Measurements from ENCODE around the gene TMEM154. TPM values are rescaled to one million over a fixed set of nuclear protein-coding genes. Genes with fewer than 3 reads are reported as not detected.

The TMEM154 gene
- 0.83 and 2.8 TPM in 2 replicates for total RNA-seq

GRCh38 chr4:152679414-152680281 is at the start of gene TMEM154:
Gene TMEM154 (minus strand): TSS chr4:152679997. CDS start chr4:152679933, 64 bp downstream.

Other genes with a start within 250 kb of the TMEM154 start
- gene FBXW7, start 143.9 kb downstream of the TMEM154 start, total RNA-seq: 59.5 and 67.2 TPM in 2 replicates
- 0.17 and 0.29 TPM in 2 replicates for gene TIGD4, start 99.7 kb upstream of the TMEM154 start, total RNA-seq
- 43.8 and 61.2 TPM in 2 replicates for gene ARFIP1, start 100.0 kb upstream of the TMEM154 start, total RNA-seq

Data from smooth muscle cell of trachea (primary cell).